ENCODE measurements around the gene PDE4D.
A peak's percentile ranks its signal among the peaks of the same experiment; 100 is the strongest.
"Not testable (repeated sequence)": the region's sequence is repeated elsewhere in the genome, so short reads cannot be mapped to it uniquely, and the experiment has no call there.

The PDE4D gene

GRCh38 chr5:59600998-59601397, 292.5 kb downstream of the PDE4D start:
- no peak for DNase-seq

- no peak for DNase-seq
These were observed 293.4 kb downstream of the PDE4D start for GRCh38 chr5:59600153-59600552.

GRCh38 chr5:59599729-59600128, 293.8 kb downstream of the PDE4D start:
- no peak for DNase-seq

GRCh38 chr5:59598547-59598874, 295.0 kb downstream of the PDE4D start:
- no peak for DNase-seq

- no peak for DNase-seq
These were observed 295.6 kb downstream of the PDE4D start for GRCh38 chr5:59597690-59598546.

- DNase-seq = no peak
These were observed 296.8 kb downstream of the PDE4D start for GRCh38 chr5:59596586-59597350.

GRCh38 chr5:59594118-59594517, 299.4 kb downstream of the PDE4D start:
- DNase-seq = not testable (repeated sequence)

- DNase-seq = no peak
These were observed 300.0 kb downstream of the PDE4D start for GRCh38 chr5:59593439-59594007.

- DNase-seq = no peak
These were observed 301.4 kb downstream of the PDE4D start for GRCh38 chr5:59592101-59592500.

- DNase-seq = no peak
These were observed 302.4 kb downstream of the PDE4D start for GRCh38 chr5:59591162-59591561.

- DNase-seq = no peak
These were observed 304.6 kb downstream of the PDE4D start for GRCh38 chr5:59588922-59589321.

- peak; percentile 73 for DNase-seq
These were observed 305.8 kb downstream of the PDE4D start for GRCh38 chr5:59587489-59588337.

- DNase-seq = no peak
These were observed 306.7 kb downstream of the PDE4D start for GRCh38 chr5:59586841-59587240.

- DNase-seq = no peak
These were observed 308.4 kb downstream of the PDE4D start for GRCh38 chr5:59584858-59585846.

GRCh38 chr5:59583810-59584562, 309.5 kb downstream of the PDE4D start:
- peak; percentile 68 for DNase-seq

- peak; percentile 49 for DNase-seq
These were observed 310.2 kb downstream of the PDE4D start for GRCh38 chr5:59583151-59583809.

- DNase-seq = no peak
These were observed 310.8 kb downstream of the PDE4D start for GRCh38 chr5:59582746-59583145.

- no peak for DNase-seq
These were observed 313.7 kb downstream of the PDE4D start for GRCh38 chr5:59579824-59580167.

GRCh38 chr5:59579101-59579823, 314.3 kb downstream of the PDE4D start:
- DNase-seq = no peak

- no peak for DNase-seq
These were observed 316.0 kb downstream of the PDE4D start for GRCh38 chr5:59577485-59577884.

Measured in NCI-H1092 treated with DMSO at 0.1 percent for 48 hours (cell line).